HG03175 (cell line): ENCODE data around the gene RAB3D.
A peak's percentile ranks its signal among the peaks of the same experiment; 100 is the strongest.

Source experiments
- ATAC-seq: cut with Tn5 transposase; IDR thresholded peaks from one replicate; pipeline ENCODE4 v1.9.1; 2021; ENCODE audit warnings: mild to moderate bottlenecking, moderate library complexity; ENCODE audit not compliant: unreplicated experiment

The RAB3D gene

GRCh38 chr19:11299946-11300810 lies 39.3 kb downstream of the RAB3D start:
- no peak for ATAC-seq

GRCh38 chr19:11296264-11296663 lies 43.2 kb downstream of the RAB3D start:
- ATAC-seq = no peak

GRCh38 chr19:11295665-11296245 lies 43.7 kb downstream of the RAB3D start, which contains the start of gene TSPAN16:
Gene TSPAN16, plus strand, starts transcription at chr19:11296160. Its CDS starts 138 bp downstream, at chr19:11296298.
- ATAC-seq = no peak

GRCh38 chr19:11295180-11295579 lies 44.3 kb downstream of the RAB3D start:
- ATAC-seq = no peak

GRCh38 chr19:11293433-11294389 lies 45.7 kb downstream of the RAB3D start:
- ATAC-seq = peak; percentile 41

- no peak for ATAC-seq
These were observed 47.5 kb downstream of the RAB3D start for GRCh38 chr19:11291991-11292390.

GRCh38 chr19:11291415-11291814 lies 48.0 kb downstream of the RAB3D start:
- no peak for ATAC-seq

GRCh38 chr19:11290256-11290655 lies 49.2 kb downstream of the RAB3D start:
- no peak for ATAC-seq

GRCh38 chr19:11288349-11288748 lies 51.1 kb downstream of the RAB3D start:
- no peak for ATAC-seq

- no peak for ATAC-seq
These were observed 53.0 kb downstream of the RAB3D start for GRCh38 chr19:11286312-11286974.

- ATAC-seq = no peak
These were observed 54.9 kb downstream of the RAB3D start for GRCh38 chr19:11284515-11284914.

- no peak for ATAC-seq
These were observed 58.0 kb downstream of the RAB3D start for GRCh38 chr19:11281356-11282049.

GRCh38 chr19:11279505-11280236 lies 59.8 kb downstream of the RAB3D start:
- no peak for ATAC-seq

GRCh38 chr19:11278670-11279069 lies 60.8 kb downstream of the RAB3D start:
- no peak for ATAC-seq

- no peak for ATAC-seq
These were observed 64.8 kb downstream of the RAB3D start for GRCh38 chr19:11274533-11275086.

GRCh38 chr19:11273989-11274388 lies 65.5 kb downstream of the RAB3D start:
- ATAC-seq = no peak

- no peak for ATAC-seq
These were observed 66.2 kb downstream of the RAB3D start for GRCh38 chr19:11273296-11273695.
